ENCODE measurements around the gene C3orf20. TPM values are rescaled to one million over a fixed set of nuclear protein-coding genes. Genes with fewer than 3 reads are reported as not detected.

Gene C3orf20
- total RNA-seq, 1 experiment from 2014 or later, result not detected

GRCh38 chr3:14774431-14774830, 99.5 kb downstream of the C3orf20 start:
- Histone ChIP-seq H3K9me3 (ENCODE audit: control insufficient read depth, insufficient read depth, low read depth, low read length) (no peaks in the 10 kb centered on the region), H3K36me3 (ENCODE audit: control insufficient read depth, insufficient read depth, low read length) (no peaks in the 10 kb centered on the region), H3K4me3 (ENCODE audit: low read depth in 2 of 2, low read length in 2 of 2) (no peak overlapping the region), H3K27me3 (ENCODE audit: control insufficient read depth, insufficient read depth, low read length) (no peaks in the 10 kb centered on the region), H3K27ac (ENCODE audit: low read length) (no peak overlapping the region), H3K4me1 (ENCODE audit: control insufficient read depth, insufficient read depth, low read length) (no peaks in the 10 kb centered on the region)
- no peak for TF ChIP-seq REST (IDR thresholded peaks at IDR 0.05; ENCODE audit: insufficient read depth in 1 of 2, low read depth in 2 of 2, low read length in 1 of 2)
- TF ChIP-seq POLR2AphosphoS5 (IDR thresholded peaks at IDR 0.05; ENCODE audit: low read depth, low read length), result no peak
- no peak for TF ChIP-seq TCF7L2 (IDR thresholded peaks at IDR 0.05; ENCODE audit: low read depth, low read length)
- TF ChIP-seq SIN3A (IDR thresholded peaks at IDR 0.05; ENCODE audit: borderline replicate concordance, insufficient read depth, low read depth, low read length), result no peak
- TF ChIP-seq CTCF (IDR thresholded peaks at IDR 0.05), result no peak
- ChIA-PET CTCF (no interaction called here), POLR2A (interaction anchor here (0.5 kb wide), 1 partner anchor 119 kb away, joined by 8 read pairs; no protein-coding TSS in a partner anchor)
- ATAC-seq (no peak), DNase-seq (ENCODE audit: low read depth, low spot score) (no peak)
- in situ Hi-C loops (cut with HindIII; ENCODE audit: low pct_unique_long_range_greater_than_20kb, low sequenced_read_pairs), result no loop called here
- intact Hi-C loops (cut with micrococcal nuclease; ENCODE audit: unreplicated experiment), result no loop called here
- BruUV-seq (replicated peaks), result no TSS peak

GRCh38 chr3:14775011-14775410, 100.1 kb downstream of the C3orf20 start:
- TF ChIP-seq POLR2AphosphoS5 (IDR thresholded peaks at IDR 0.05; ENCODE audit: low read depth, low read length) (no peak), TCF7L2 (IDR thresholded peaks at IDR 0.05; ENCODE audit: low read depth, low read length) (no peak), CTCF (IDR thresholded peaks at IDR 0.05) (no peak), SIN3A (IDR thresholded peaks at IDR 0.05; ENCODE audit: borderline replicate concordance, insufficient read depth, low read depth, low read length) (no peak), REST (IDR thresholded peaks at IDR 0.05; ENCODE audit: insufficient read depth in 1 of 2, low read depth in 2 of 2, low read length in 1 of 2) (no peak)
- no peak overlapping the region for H3K27ac ChIP-seq (ENCODE audit: low read length)
- DNase-seq (ENCODE audit: low read depth, low spot score) (no peak), ATAC-seq (no peak)
- H3K4me3 ChIP-seq (ENCODE audit: low read depth in 2 of 2, low read length in 2 of 2), result no peak overlapping the region
- no peaks in the 10 kb centered on the region for H3K27me3 ChIP-seq (ENCODE audit: control insufficient read depth, insufficient read depth, low read length)
- ChIA-PET POLR2A (interaction anchor here (0.5 kb wide), 1 partner anchor 119 kb away, joined by 8 read pairs; no protein-coding TSS in a partner anchor), CTCF (no interaction called here)
- in situ Hi-C loops (cut with HindIII; ENCODE audit: low pct_unique_long_range_greater_than_20kb, low sequenced_read_pairs) (no loop called here), intact Hi-C loops (cut with micrococcal nuclease; ENCODE audit: unreplicated experiment) (no loop called here)
- no peaks in the 10 kb centered on the region for H3K4me1 ChIP-seq (ENCODE audit: control insufficient read depth, insufficient read depth, low read length)
- no peaks in the 10 kb centered on the region for H3K36me3 ChIP-seq (ENCODE audit: control insufficient read depth, insufficient read depth, low read length)
- H3K9me3 ChIP-seq (ENCODE audit: control insufficient read depth, insufficient read depth, low read depth, low read length), result peaks cover 3% of the 10 kb centered on the region; the same call in 1 of the 2 replicates
- no TSS peak for BruUV-seq (replicated peaks)
